ENCODE measurements around the gene DIS3L2. TPM values are rescaled to one million over a fixed set of nuclear protein-coding genes. Genes with fewer than 3 reads are reported as not detected.
"Not testable (repeated sequence)": the region's sequence is repeated elsewhere in the genome, so short reads cannot be mapped to it uniquely, and the experiment has no call there.

The DIS3L2 gene
- polyA plus RNA-seq, 1 experiment: 8.2 TPM

- Histone ChIP-seq H3K9me3 (ENCODE audit: control insufficient read depth, insufficient read depth, low read length) (no peaks in the 10 kb centered on the region; the same call in 1 of the 2 replicates), H3K27me3 (ENCODE audit: control insufficient read depth, insufficient read depth, low read length) (peaks cover 39% of the 10 kb centered on the region), H3K27ac (ENCODE audit: low read depth, low read length) (no peak overlapping the region), H3K4me3 (ENCODE audit: low read depth, low read length) (no peak overlapping the region)
- CTCF ChIA-PET: no interaction called here
- DNase-seq (ENCODE audit: low read depth, low spot score): no peak
- no peak for TF ChIP-seq CTCF (IDR thresholded peaks at IDR 0.05; ENCODE audit: low read depth, low read length)
- POLR2A ChIA-PET: no interaction called here
Measured at GRCh38 chr2:232353096-232353495, 391.6 kb downstream of the DIS3L2 start.

GRCh38 chr2:232353660-232354059 lies 392.1 kb downstream of the DIS3L2 start:
- Histone ChIP-seq H3K9me3 (ENCODE audit: control insufficient read depth, insufficient read depth, low read length) (no peaks in the 10 kb centered on the region; the same call in 1 of the 2 replicates), H3K27ac (ENCODE audit: low read depth, low read length) (no peak overlapping the region), H3K27me3 (ENCODE audit: control insufficient read depth, insufficient read depth, low read length) (peaks cover 39% of the 10 kb centered on the region), H3K4me3 (ENCODE audit: low read depth, low read length) (no peak overlapping the region)
- no peak for DNase-seq (ENCODE audit: low read depth, low spot score)
- TF ChIP-seq CTCF (IDR thresholded peaks at IDR 0.05; ENCODE audit: low read depth, low read length): no peak
- POLR2A ChIA-PET: no interaction called here
- CTCF ChIA-PET: no interaction called here

GRCh38 chr2:232354069-232354468 lies 392.6 kb downstream of the DIS3L2 start:
- Histone ChIP-seq H3K27me3 (ENCODE audit: control insufficient read depth, insufficient read depth, low read length) (peaks cover 39% of the 10 kb centered on the region), H3K9me3 (ENCODE audit: control insufficient read depth, insufficient read depth, low read length) (no peaks in the 10 kb centered on the region; the same call in 1 of the 2 replicates), H3K4me3 (ENCODE audit: low read depth, low read length) (no peak overlapping the region), H3K27ac (ENCODE audit: low read depth, low read length) (no peak overlapping the region)
- TF ChIP-seq CTCF (IDR thresholded peaks at IDR 0.05; ENCODE audit: low read depth, low read length): no peak
- POLR2A ChIA-PET: no interaction called here
- CTCF ChIA-PET: no interaction called here
- no peak for DNase-seq (ENCODE audit: low read depth, low spot score)

- TF ChIP-seq CTCF (IDR thresholded peaks at IDR 0.05; ENCODE audit: low read depth, low read length): no peak
- H3K4me3 ChIP-seq (ENCODE audit: low read depth, low read length): no peak overlapping the region
- H3K27me3 ChIP-seq (ENCODE audit: control insufficient read depth, insufficient read depth, low read length): no peaks in the 10 kb centered on the region
- H3K9me3 ChIP-seq (ENCODE audit: control insufficient read depth, insufficient read depth, low read length): no peaks in the 10 kb centered on the region
- no peak for DNase-seq (ENCODE audit: low read depth, low spot score)
- ChIA-PET CTCF (no interaction called here), POLR2A (no interaction called here)
- no peak overlapping the region for H3K27ac ChIP-seq (ENCODE audit: low read depth, low read length)
Measured at GRCh38 chr2:232361646-232362045, 400.1 kb downstream of the DIS3L2 start.

GRCh38 chr2:232362174-232362900 lies 400.8 kb downstream of the DIS3L2 start:
- no peaks in the 10 kb centered on the region for H3K9me3 ChIP-seq (ENCODE audit: control insufficient read depth, insufficient read depth, low read length)
- DNase-seq (ENCODE audit: low read depth, low spot score): no peak
- CTCF ChIA-PET: no interaction called here
- H3K4me3 ChIP-seq (ENCODE audit: low read depth, low read length): no peak overlapping the region
- no peak overlapping the region for H3K27ac ChIP-seq (ENCODE audit: low read depth, low read length)
- POLR2A ChIA-PET: no interaction called here
- no peaks in the 10 kb centered on the region for H3K27me3 ChIP-seq (ENCODE audit: control insufficient read depth, insufficient read depth, low read length)
- no peak for TF ChIP-seq CTCF (IDR thresholded peaks at IDR 0.05; ENCODE audit: low read depth, low read length)

GRCh38 chr2:232363064-232363783 lies 401.7 kb downstream of the DIS3L2 start:
- not testable (repeated sequence) for H3K9me3 ChIP-seq (ENCODE audit: control insufficient read depth, insufficient read depth, low read length); H3K27ac ChIP-seq (ENCODE audit: low read depth, low read length); H3K27me3 ChIP-seq (ENCODE audit: control insufficient read depth, insufficient read depth, low read length); DNase-seq (ENCODE audit: low read depth, low spot score); H3K4me3 ChIP-seq (ENCODE audit: low read depth, low read length)
- ChIA-PET POLR2A (interaction anchor here (0.6 kb wide), 1 partner anchor 13 kb away, joined by 4 read pairs; no protein-coding TSS in a partner anchor), CTCF (interaction anchor here (1.9 kb wide), 1 partner anchor 463 kb away, joined by 4 read pairs; no protein-coding TSS in a partner anchor)

All from AG04450 (cell line).